Chondrocyte (in vitro differentiated cells): ENCODE data around the gene LRRC10B. TPM values are rescaled to one million over a fixed set of nuclear protein-coding genes. Genes with fewer than 3 reads are reported as not detected.

ENCODE experiments used
- DNase-seq: peaks from one replicate; pipeline ENCODE4 v3.0.0; 2021; ENCODE audit warnings: mixed read lengths, low spot score
- H3K27ac Mint-ChIP-seq: one replicate; pipeline ENCODE4 v1.8.0; 2021; ENCODE audit warnings: mild to moderate bottlenecking, moderate library complexity, mixed read lengths; ENCODE audit not compliant: unreplicated experiment
- H3K27me3 Mint-ChIP-seq: 2 replicates; pipeline ENCODE4 v1.8.0; 2021; ENCODE audit warnings: low read depth, mixed read lengths
- H3K36me3 Mint-ChIP-seq: 2 replicates; pipeline ENCODE4 v1.8.0; 2021; ENCODE audit warnings: low read depth, mixed read lengths
- H3K4me1 Mint-ChIP-seq: 2 replicates; pipeline ENCODE4 v1.8.0; 2021; ENCODE audit warnings: low read depth, mild to moderate bottlenecking, mixed read lengths
- H3K4me3 Mint-ChIP-seq: one replicate; pipeline ENCODE4 v1.8.0; 2021; ENCODE audit warnings: mild to moderate bottlenecking, moderate library complexity, mixed read lengths; ENCODE audit not compliant: unreplicated experiment
- H3K9me3 Mint-ChIP-seq: 2 replicates; pipeline ENCODE4 v1.8.0; 2021; ENCODE audit warnings: low read depth, mixed read lengths
- CTCF ChIP-seq: fragments of 200-600 bp; sonication (generic); IDR thresholded peaks from 2 replicates; pipeline ENCODE4 v1.5.0; 2021; ENCODE audit warnings: antibody characterized with exemption, mild to moderate bottlenecking, moderate library complexity
- total RNA-seq: library from RNA; stranded (reverse); gene quantifications from 3 replicates; pipeline ENCODE4 v1.2.1, GENCODE V29; 2021

Gene LRRC10B
- total RNA-seq, 1 donor from 2014 or later = 0.10 TPM

- peaks cover 24% of the 10 kb centered on the region for H3K27me3 Mint-ChIP-seq
- no peaks in the 10 kb centered on the region for H3K4me1 Mint-ChIP-seq
- peak; percentile 68 for DNase-seq
- H3K4me3 Mint-ChIP-seq = no peak overlapping the region
- no peaks in the 10 kb centered on the region for H3K9me3 Mint-ChIP-seq
- no peaks in the 10 kb centered on the region for H3K36me3 Mint-ChIP-seq
- no peak for TF ChIP-seq CTCF
- no peak overlapping the region for H3K27ac Mint-ChIP-seq
Observed at GRCh38 chr11:61518032-61518795, 9.7 kb downstream of the LRRC10B start.

GRCh38 chr11:61522881-61523280 is 14.3 kb downstream of the LRRC10B start:
- Mint-ChIP-seq H3K9me3 (no peaks in the 10 kb centered on the region), H3K4me1 (no peaks in the 10 kb centered on the region), H3K36me3 (peaks cover 3% of the 10 kb centered on the region), H3K27me3 (peaks cover 46% of the 10 kb centered on the region), H3K27ac (no peak overlapping the region), H3K4me3 (no peak overlapping the region)
- DNase-seq = peak; percentile 81
- no peak for TF ChIP-seq CTCF

- DNase-seq = no peak
- H3K27ac Mint-ChIP-seq = no peak overlapping the region
- H3K36me3 Mint-ChIP-seq = peaks cover 3% of the 10 kb centered on the region
- TF ChIP-seq CTCF = no peak
- H3K27me3 Mint-ChIP-seq = peaks cover 54% of the 10 kb centered on the region
- no peak overlapping the region for H3K4me3 Mint-ChIP-seq
- no peaks in the 10 kb centered on the region for H3K9me3 Mint-ChIP-seq
- H3K4me1 Mint-ChIP-seq = no peaks in the 10 kb centered on the region
Observed at GRCh38 chr11:61524446-61524845, 15.9 kb downstream of the LRRC10B start.

GRCh38 chr11:61524963-61525587 is 16.5 kb downstream of the LRRC10B start:
- Mint-ChIP-seq H3K27me3 (peaks cover 58% of the 10 kb centered on the region), H3K9me3 (no peaks in the 10 kb centered on the region), H3K4me1 (no peaks in the 10 kb centered on the region), H3K36me3 (peaks cover 3% of the 10 kb centered on the region), H3K4me3 (no peak overlapping the region), H3K27ac (no peak overlapping the region)
- no peak for DNase-seq
- no peak for TF ChIP-seq CTCF

GRCh38 chr11:61526229-61526628 is 17.7 kb downstream of the LRRC10B start:
- no peak for DNase-seq
- H3K36me3 Mint-ChIP-seq = peaks cover 3% of the 10 kb centered on the region
- TF ChIP-seq CTCF = no peak

More at GRCh38 chr11:61526229-61526628, 17.7 kb downstream of the LRRC10B start:
- H3K9me3 Mint-ChIP-seq = no peaks in the 10 kb centered on the region
- H3K4me1 Mint-ChIP-seq = no peaks in the 10 kb centered on the region
- no peak overlapping the region for H3K4me3 Mint-ChIP-seq
- peaks cover 61% of the 10 kb centered on the region for H3K27me3 Mint-ChIP-seq
- H3K27ac Mint-ChIP-seq = no peak overlapping the region
